ENCODE data around the gene POLN.

POLN gene

DNA sequence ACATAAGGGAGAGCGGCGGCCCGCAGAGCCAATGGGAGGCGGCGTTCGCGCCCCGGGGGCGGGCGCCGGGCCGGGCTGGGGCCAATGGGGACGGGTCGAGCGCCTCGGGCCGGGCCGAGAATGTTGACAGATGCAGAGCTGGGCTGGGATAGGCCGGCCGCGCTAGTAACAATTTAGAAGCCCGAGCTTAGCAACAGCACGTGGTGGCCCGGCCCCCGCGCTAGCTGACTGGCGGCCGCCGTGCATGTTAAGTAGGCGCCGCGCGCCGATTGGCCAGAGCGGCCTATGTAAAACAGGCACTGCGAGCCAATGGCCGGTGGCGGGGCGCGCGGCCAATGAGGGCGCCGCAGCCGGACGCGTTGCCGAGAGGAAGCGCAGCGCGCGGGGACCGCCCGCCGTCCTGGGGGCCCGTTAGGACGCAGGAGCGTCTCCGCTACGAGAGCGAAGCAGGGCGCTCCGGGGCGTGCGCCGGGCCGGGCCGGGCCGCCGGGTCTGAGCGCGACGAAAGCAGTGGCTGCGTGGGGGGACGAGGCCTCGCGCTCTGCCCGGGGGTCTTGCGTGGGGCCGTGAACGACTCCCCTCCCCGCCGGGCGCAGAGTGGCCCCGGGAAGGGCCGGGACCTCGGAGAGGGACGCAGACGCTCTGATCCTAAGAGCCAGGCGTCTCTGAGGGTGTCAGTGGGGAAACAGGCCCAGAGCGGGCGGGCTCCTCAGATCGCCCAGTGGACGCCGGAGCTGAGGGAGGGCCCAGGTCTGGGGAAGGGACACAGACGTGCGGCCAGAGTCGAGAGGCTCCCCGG, 20.4 kb upstream of the POLN start:
- DNase-seq: peak; percentile 99

DNA sequence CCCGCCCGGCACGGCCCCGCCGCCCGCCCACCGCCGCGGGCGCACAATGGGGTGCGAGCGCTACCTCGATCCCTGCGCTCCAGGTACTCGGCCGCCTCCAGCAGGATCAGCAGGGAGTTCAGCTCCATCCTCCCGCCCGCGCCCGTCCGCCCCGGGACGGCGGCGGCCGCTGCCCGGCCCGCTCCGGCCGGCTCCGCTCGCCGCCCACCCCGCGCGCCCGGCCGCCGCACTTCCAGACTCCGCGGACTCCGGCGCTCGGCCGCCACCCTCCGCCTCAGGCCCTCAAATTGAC, 19.9 kb upstream of the POLN start, which contains the start of gene MXD4:
Gene MXD4, minus strand, starts transcription at position 257 of the 292 bp plus-strand sequence. Its CDS starts 129 bp downstream, at position 128.
- DNase-seq: no peak

DNA sequence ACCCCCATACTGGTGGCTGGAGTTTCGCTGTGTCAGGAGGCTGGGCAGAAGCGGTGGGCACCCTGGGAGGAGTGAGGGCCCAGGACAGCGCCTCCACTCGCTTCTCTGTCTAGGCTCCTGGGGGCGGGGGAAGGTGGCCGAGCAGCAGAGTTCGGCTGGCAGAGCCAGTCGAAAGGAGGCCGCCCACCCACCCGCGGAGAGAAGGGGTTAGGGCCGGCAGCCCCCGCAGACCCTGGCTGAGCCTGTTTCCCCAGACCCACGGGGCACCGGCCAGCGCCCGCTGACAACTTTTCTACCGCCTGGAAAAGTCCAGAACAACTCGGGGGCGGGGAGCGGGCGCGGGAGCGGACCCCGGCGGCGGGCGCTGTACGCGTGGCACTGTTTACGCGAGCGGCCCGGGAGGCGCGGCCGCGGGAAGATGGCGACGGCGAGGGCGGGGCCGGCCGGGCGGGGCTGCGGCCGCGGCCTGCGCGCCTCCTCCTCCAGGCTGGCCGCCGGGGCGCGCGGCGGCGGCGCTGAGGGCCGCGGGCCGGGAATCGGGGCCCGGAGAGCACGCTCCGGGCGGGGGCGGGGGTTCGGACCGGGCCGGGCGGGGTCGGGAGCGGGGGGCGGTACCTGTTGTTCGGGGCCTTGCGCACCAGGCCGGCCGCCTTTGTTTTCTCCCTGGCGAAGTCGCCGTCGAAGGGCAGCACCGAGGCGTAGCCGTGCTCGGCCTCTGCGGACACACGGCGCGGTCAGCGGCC, 19.4 kb upstream of the POLN start:
- DNase-seq: peak; percentile 49 to 60

DNA sequence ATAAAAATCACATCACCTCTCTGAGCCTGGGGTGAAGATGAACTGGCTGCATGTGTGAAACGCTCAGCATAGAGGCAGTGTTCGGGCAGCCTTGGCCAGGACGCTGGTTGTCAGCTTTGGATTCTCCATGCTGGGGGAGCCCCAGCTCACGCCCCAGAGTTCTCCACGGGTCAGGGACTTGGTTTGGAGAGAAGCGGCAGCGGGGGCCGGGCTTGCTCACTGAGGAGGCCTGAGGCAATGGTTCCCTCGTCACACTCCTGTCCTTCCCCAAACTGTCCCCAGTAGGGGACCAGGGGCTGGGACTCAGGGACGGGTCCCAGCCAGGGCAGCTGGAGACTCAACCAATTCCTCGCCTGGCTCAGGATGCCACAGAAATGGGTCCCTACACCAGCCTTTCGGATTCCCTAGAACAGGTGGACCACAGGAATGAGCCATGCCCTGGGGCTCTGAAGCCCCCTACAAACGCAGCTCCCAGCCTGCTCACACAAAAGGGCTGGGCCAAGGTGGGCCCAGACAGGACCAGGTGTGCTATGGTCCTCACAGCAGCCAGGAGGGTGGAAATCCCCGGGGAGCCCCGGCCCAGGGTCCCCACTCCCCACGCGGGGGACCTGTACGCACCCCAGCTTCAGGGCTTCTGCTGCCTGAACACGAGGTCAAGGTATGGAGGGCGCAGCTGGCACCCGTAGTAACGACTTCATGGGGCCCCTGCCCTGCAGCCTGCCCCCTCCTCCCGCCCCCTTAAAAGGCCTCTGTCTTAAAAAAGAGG, 18.6 kb upstream of the POLN start:
- no peak for DNase-seq

DNA sequence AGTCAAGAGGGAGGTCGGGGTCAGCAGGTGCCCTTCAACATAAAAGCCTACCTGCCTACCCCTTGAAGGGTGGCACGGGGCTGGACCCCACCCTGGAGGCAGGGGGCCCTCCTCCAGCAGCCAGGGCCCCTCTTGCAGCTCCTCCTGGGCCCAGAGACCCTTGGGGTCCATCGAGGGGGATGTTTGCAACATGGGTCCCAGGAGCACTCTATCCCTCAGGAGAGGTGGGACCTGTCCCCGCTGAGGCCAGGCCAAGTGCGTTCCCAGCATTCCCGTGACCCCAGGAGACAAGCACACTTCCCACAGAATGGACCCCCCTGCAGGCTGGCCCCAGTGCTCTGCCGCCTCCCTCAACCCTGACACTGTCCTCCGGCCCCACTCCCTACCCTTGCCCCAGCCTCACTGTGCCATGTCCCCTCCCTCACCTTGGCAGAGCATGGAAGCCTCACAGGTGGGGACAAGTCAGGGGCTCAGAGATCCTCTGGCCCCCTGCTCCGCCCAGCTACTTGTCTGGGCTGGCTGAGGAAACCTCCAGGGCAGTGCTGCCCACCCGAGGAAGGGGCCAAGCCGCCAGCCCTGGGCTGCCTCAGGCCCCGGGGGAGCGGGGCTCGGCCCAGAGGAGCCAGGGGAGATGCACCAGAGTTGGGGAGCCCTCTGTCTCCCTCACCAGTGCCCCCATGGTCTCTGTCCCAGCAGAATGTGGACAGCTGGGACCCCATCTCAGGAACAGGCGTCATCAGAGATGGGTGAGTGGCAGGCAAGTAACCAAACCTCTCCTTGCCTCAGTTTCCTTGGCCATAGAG, 17.8 kb upstream of the POLN start:
- no peak for DNase-seq

DNA sequence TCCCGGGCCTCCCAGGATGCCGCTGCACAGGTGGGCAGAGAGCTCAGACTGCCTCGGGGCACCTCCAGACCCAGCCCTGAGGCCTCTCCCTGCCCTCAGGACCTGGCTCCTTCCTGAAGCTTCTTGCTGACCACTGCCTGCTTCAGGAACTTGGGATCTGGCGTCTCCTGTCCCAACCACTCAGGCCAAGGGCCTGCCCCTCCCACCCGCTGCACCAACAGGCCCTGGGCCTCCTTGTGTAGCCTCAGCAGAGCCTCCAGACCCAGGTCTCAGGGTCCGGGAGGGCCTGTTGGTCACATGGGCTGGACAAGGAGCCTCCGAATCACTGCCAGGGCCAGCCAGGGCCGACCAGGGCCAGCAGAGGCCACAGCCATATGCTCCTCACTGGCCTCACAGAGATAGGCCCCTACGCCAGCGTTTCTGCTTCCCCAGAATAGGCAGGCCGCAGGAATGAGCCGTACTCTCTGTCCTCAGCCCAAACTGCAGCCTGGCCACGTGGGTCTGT, 17.2 kb upstream of the POLN start:
- DNase-seq: no peak

DNA sequence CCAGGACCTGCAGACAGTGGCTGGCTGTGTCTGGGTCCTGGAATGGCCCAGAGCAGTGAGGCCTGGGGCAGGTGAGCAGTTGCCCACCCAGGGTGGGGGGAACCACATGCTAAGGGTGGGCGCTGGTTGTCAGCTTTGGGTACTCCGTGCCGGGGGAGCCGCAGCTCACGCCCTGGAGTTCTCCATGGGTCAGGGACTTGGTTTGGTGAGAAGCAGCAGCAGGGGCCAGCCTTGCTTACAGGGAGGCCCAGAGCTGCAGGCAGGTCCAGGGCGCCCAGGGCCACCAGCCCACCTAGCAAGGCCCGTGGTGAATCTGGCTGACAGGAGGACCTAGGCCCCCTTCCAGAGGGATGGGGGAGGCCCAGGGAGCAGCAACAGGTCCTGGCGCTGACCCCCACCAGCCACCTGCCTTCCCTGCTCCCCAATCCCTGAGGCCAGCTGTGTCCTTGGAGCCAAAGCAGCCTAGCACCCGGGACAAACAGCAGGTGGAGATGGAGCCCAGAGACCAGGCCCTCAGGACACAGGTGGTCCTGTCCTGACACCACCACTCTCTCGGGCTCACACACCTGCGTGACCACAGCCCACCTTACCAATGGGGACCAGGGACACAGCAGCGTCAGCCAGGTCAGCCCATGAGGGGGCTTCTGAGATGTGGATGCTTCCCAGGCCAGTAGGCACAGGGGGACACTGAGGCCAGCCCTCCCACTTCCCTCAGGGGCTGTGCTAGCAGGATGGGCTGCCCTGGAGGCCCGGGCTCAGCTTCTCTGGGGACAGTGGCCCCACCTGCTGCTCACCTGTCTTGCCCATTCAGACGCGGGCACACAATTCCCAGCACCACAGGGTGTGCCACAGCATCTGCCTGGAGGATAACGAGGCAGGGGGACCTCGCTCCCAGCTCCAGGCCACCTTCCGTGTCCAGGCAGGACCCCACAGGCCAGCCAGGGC, 16.4 kb upstream of the POLN start:
- DNase-seq: no peak

DNA sequence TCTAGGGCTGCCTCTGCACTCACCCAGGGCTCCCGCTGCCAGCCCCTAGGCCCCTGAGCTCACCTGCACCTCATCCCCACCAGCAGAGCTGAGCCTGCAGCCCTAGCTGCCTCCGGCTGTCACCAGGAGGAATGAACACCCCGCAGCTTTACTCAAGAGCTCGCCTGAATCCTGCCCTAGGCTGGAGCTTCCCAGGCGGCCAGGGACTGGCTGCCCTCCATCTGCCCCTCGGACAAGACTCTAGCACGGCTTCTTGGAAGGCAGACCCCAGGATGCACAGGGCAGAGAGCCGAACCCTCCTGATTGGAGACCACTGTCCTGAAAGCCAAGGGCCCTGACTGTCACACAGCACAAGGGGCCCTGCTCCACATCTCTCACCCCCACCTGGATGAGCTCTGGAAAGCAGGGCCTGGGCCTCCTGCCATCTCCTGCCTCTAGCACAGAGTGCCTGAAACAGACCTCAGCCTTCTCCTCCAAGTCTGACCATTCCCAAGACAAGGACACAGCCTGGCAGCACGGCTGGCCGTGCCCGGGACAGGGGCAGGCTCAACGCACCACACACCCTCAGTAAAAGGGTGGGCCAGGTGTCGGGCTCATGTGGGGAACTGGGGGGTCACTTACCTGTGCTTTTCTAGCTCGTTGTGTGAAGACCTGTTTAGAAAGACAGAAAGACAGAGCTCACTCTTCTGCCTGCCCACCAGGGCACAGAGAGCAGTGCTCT, 15.6 kb upstream of the POLN start:
- DNase-seq: no peak

DNA sequence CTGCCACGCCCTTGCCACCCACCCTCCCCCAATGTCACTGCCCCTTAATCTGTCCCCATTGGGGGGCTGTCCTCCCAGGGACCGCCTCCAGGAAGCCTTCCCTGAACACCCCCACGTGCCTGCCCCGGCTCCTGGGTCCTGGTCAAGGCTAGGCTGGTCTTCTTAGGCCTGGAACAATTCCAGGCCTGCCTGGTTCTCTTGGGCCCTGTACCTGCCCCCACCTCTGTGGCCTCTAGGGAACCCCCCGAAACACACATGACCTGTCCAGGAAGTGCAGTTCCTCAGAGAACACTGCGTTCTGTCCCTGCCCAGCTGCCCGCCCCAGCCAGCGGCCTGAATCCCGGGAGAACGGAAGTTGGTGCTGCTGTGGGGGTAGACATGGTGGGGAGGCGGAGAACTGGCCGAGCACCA, 14.9 kb upstream of the POLN start:
- no peak for DNase-seq

DNA sequence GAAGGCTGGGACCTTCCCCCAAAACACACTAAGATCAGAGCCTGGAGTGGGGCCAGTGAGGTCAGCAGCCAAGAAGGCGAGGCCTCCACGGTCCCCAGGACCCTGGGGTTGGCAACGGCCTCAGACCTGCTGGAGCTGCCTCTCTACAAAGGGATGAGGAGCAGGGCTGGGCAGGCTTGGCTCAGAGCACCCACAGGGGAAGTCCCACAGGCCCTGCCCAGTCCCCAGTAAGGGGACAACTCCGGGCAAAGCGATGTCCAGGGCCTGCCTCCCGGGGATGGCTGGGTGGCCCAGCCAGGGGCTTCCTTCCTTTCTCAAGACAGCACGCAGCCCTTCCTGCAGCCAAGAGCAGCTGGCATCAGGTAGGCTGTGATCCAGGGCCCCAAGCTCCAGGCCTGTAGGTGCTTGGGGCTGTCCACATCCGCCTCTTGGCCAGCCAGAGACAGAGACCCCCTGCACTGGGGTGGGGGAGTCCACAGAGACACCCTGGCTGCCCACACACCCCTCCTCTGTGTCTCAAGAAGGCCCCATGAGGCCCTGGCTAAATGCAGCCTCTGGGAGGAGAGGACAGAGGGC, 14.3 kb upstream of the POLN start:
- DNase-seq: no peak

DNA sequence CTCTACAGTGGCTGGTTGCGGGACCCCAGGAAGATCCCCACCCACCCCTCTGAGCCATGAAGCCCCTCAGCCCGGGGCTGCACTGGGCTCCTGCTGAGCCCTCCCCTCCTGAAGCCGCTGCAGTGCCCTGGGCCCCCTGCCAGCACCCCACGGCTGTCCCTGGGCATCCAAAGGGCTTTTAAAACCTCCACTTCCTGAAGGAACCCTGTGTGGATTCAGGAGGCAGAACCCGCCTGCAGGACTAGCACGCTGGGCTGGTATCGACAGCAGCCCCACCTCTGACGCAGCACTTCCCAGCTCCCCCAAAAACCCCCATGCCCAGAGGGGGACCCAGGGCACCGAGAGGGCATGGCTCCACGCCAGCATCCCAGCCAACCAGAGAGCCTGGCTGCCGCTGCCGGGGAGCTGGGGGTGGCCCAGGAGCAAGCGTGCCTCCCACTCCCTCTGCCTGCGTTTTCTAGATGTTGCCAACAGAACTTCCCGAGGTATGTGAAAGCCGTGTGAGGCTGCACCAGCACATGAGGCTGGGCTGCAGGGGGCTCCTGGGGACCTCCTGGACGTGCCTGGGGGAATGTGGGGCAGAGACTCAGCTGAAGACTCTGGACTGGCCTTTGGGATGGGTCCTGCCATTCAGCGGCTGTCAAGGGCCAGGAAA, 13.7 kb upstream of the POLN start:
- no peak for DNase-seq

DNA sequence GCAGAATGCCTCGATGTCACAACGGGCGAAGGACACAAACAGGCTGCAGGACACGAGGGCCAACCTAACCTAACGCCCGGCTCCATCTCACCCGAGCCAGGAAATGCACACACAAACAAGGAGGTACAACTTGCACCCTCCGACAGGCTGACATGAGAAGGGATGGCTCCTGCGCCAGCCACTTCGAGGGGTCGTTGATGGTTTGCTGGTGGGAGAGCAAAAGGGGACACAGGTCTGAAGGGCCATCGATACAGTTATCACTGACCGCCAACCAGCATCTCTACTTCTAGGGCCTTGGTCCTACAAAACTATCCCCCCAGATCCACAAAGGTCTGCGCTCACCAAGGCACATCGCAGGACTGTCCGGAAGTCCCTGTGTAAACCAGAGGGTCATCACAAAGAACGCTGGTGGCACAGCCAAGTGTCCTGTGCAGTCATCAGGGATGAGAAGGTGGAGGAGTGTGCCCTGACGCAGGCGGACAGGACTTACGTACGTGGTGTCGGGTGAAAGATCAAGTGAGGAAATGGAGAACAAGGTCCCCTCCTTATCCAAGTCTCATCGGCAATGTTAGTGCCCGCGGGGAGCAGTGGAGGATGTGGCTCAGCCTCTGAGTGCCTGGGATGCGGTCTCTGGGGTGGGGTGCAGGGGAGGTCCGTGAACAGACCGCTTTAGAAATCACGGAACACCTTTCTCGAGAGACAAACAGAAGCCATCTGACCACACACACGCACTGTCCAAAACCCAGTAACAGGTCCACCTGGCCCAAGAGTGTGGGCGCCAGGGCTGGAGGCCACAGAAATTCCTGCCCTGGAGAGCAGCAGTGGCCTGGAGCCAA, 13.0 kb upstream of the POLN start:
- DNase-seq: no peak

DNA sequence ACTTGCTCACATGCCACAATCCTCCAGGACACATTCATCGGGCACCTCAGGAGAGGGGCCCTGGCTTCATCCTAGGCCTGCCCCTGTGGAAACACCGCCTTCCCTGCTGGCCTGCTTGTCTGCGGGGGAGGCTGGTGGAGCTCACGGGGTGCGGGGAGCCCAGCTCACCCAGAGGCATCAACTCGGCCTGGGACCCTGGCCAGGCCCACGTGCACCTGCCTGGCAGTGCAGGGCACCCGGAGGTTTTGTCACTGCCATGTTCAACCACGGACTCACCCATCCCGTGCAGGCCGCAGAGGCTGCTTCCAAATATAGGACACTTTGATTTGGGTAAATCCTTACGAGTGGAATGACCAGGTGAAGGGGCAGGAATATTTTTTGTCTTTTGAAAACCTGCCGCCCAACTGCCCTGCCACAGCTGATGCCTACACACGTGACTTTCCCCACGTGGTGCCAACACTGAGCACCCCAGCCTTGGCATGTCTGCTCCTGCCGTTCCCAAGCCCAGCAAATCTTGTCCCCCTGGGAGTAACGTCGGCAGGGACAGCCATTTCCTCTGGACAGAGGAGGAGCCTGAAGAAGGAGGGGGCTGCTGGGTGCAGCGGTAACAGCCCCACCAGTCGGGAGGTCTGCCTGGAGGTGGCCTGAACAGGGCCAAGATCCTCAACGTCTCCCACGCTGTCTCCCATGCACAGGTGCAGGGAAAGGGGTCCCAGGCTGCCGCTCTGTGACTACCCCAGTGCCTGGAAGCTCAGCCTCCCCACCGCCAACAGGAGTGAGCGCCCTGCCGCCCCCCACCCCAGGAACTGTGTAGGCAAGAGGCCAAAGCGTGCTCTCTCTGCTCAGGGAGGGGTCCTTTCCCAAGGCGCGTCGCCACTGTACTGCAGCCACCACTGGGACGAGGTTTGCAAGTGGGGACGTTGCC, 11.5 kb upstream of the POLN start:
- DNase-seq: no peak

DNA sequence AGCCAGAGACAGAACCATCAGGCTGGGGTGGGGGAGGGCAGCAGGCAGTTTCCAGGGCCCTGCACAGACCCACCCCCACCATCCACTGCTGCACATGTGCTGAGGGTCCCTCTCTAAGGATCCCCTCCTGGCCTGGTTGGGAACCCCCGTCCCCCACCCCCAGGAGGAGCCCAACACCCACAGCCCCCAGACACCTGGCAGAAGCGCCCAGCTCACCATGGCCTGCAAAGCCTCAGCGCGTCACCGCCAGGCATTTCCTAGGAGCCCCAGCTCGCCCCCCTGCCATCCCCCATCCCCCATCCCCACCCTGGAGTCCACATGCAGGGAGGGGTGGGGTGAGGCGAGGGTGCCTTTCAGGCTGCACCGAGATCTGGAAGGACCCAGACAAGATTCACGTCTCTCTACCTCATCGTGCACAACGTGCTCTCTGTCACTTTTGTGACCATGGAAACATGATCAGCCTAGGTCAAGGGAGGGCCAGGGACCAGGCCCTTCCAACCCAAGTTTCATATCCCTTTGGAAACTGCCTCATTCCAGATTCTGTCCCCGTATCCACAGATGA, 10.7 kb upstream of the POLN start:
- DNase-seq: no peak

DNA sequence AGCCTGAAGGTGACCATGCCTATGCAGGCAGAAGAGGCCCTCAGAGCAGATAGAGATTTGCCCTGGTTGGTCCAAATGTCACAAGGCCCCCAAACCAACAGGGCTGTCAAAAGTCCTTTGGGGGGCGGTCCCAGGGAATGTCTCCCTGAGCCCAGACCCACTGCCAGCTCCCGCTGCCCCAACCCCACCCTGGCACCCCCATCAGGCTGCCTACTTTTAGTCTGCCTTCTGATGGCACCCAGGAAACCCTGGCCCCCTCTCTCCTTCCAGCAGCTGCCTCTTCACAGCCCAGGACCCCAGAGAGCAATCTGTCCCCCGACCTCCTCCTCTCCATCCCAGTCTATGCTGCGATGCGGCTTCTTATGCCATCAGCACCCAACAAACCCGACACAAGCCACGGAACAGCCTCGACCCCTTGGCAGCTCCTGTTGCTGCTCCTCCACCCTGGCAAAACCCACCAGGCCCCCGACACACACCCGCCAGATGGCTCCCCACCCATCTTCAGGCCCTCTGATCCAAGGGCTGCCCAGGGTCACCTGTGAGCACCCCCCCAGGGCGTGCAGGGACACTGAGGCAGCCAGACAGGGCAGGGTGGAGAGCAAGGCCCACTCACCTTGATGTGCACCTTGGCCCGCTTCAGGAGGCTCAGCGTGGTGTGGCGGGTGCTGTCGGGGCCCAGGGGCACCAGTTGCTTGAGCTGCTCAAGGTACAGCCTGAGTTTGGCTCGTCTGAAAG, 10.0 kb upstream of the POLN start:
- no peak for DNase-seq

DNA sequence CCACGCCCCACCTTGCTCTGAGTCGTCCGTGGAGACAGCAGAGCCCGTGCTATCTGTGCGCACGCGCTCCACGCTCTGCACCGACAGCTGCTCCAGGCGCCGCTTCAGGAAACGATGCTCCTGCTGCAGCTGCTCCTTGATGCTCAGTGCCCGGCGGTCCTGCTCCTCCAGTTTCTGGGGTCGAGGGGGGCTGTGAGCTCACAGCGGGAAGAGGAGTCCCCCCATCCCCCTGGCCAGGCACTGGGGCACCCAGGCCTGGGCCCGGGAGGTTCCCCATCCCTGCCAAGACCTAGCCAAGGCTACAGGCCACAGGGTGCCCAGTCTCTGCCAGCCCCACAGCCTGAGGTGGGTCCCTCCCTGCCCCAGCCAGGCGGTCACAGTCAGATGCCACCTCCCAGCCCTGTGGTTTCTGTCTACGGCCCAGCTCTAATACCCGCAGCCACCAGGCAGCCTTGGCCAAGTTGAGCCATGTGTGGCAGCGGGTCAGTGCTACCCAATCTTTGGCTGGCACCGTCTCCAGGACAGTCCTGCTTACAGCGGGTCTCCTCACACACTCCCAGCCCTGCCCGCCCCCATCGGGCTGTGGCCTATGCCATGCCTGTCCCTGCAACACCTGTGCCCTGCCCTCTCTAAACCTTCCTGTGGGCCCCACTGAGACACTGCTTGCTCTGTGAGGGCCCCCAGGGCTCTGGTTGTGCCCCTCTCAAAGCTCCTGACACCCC, 9.3 kb upstream of the POLN start:
- no peak for DNase-seq
